D721Med (cell line): Measurements from ENCODE around the gene OTUD5.

Source experiments
- DNase-seq: peaks from one replicate; pipeline ENCODE4 v3.0.0; 2011; ENCODE audit warnings: low spot score; ENCODE audit not compliant: insufficient read length
- FAIRE-seq: peaks from 2 replicates; lab custom pipeline; 2011; peaks lifted over from hg19 to GRCh38; lab: Jason Lieb, UNC
- CTCF ChIP-seq: IDR thresholded peaks from 2 replicates; pipeline ENCODE4 v1.5.1; 2012; ENCODE audit warnings: mild to moderate bottlenecking, control low read depth; ENCODE audit not compliant: insufficient read depth; ENCODE audit errors: missing control alignments

Gene OTUD5

GRCh38 chrX:48965959-48966358 lies 8.6 kb upstream of the OTUD5 start:
- FAIRE-seq (no peak), DNase-seq (no peak)
- TF ChIP-seq CTCF = no peak

- DNase-seq = no peak
- no peak for TF ChIP-seq CTCF
- no peak for FAIRE-seq
Observed at GRCh38 chrX:48961585-48962091, 4.2 kb upstream of the OTUD5 start.

GRCh38 chrX:48960291-48960690 lies 2.9 kb upstream of the OTUD5 start:
- DNase-seq (no peak), FAIRE-seq (no peak)
- no peak for TF ChIP-seq CTCF

GRCh38 chrX:48958635-48959094 lies 1.3 kb upstream of the OTUD5 start:
- FAIRE-seq (no peak), DNase-seq (no peak)
- TF ChIP-seq CTCF = no peak

- peak; percentile 40 for DNase-seq
- FAIRE-seq = peak; percentile 76
- no peak for TF ChIP-seq CTCF
Observed at GRCh38 chrX:48957827-48958634, 624 bp upstream of the OTUD5 start.

GRCh38 chrX:48956728-48957414 lies 536 bp downstream of the OTUD5 start:
- no peak for TF ChIP-seq CTCF
- FAIRE-seq (no peak), DNase-seq (no peak)
